Gastroesophageal sphincter (tissue), 4 donors: ENCODE results near the gene TRAPPC3. TPM values are rescaled to one million over a fixed set of nuclear protein-coding genes. Genes with fewer than 3 reads are reported as not detected.
"Not testable (repeated sequence)": the region's sequence is repeated elsewhere in the genome, so short reads cannot be mapped to it uniquely, and the experiment has no call there.

Experiments used
- ATAC-seq: fragments of 150-250 bp; one replicate; pipeline ENCODE4 v1.9.1; 2016; ENCODE audit warnings: mild to moderate bottlenecking, moderate library complexity
- H3K27ac ChIP-seq, 4 donors: fragments of 200-600 bp; sonication (generic) in 3 of 4; 1 replicate in 3 of 4; 2 replicates in 1 of 4; pipeline ENCODE4 v1.5.1; 2016 to 2019
- H3K27me3 ChIP-seq: fragments of 200-600 bp; sonication (generic); one replicate; pipeline ENCODE4 v1.5.1; 2019
- H3K36me3 ChIP-seq, 2 donors: fragments of 200-600 bp; sonication (generic); one replicate each; pipeline ENCODE4 v1.5.1; 2019; ENCODE audit warnings: control low read depth in 1 of 2
- H3K4me1 ChIP-seq, 3 donors: fragments of 200-600 bp; sonication (generic); 1 replicate in 2 of 3; 2 replicates in 1 of 3; pipeline ENCODE4 v1.5.1; 2016 to 2019; ENCODE audit warnings: control low read depth in 2 of 3
- H3K4me3 ChIP-seq, 2 donors: fragments of 200-600 bp; sonication (generic); one replicate each; pipeline ENCODE4 v1.5.1; 2019; ENCODE audit warnings: mild to moderate bottlenecking in 1 of 2, moderate library complexity in 1 of 2
- H3K9me3 ChIP-seq, 3 donors: fragments of 200-600 bp; sonication (generic); one replicate each; pipeline ENCODE4 v1.5.1; 2017 to 2019; ENCODE audit warnings: control low read depth in 2 of 3
- EP300 ChIP-seq: sonication (generic); formaldehyde crosslinking; IDR thresholded peaks from one replicate; pipeline ENCODE4 v1.6.1; 2017; ENCODE audit warnings: antibody characterized with exemption, mild to moderate bottlenecking
- POLR2A ChIP-seq, 2 donors: fragments of 450-650 bp; IDR thresholded peaks; one replicate each; pipeline ENCODE4 v1.6.1; 2017; ENCODE audit warnings: antibody characterized with exemption in 2 of 2, mild to moderate bottlenecking in 2 of 2, moderate library complexity in 1 of 2
- POLR2AphosphoS5 ChIP-seq: sonication (generic); formaldehyde crosslinking; IDR thresholded peaks from one replicate; pipeline ENCODE4 v1.6.1; 2017; ENCODE audit warnings: antibody characterized with exemption
- WGBS, 2 donors: methylation state at CpG; one replicate each; pipeline ENCODE4 v1.1.5; 2018; ENCODE audit warnings: low coverage in 1 of 2; 5-methylcytosine and 5-hydroxymethylcytosine counted together
- total RNA-seq, 4 donors: library from RNA; depleted of rRNA; stranded (reverse); fragments of >200 nt; gene quantifications; one replicate each; pipeline ENCODE4 v1.1.0, GENCODE V29; 2016
- TF ChIP-seq, protein P1 (sequence below), 4 experiments: fragments of 200-600 bp in 2 of 4; fragments of 450-650 bp in 2 of 4; sonication (generic) in 1 of 4; IDR thresholded peaks; one replicate each; pipeline ENCODE4 v1.5.1; 2017 to 2019; ENCODE audit warnings: antibody characterized with exemption in 4 of 4, mild to moderate bottlenecking in 2 of 4, moderate library complexity in 2 of 4

The TRAPPC3 gene
- total RNA-seq, 4 donors from 2014 or later: 102 to 166 (median 129) TPM

DNA sequence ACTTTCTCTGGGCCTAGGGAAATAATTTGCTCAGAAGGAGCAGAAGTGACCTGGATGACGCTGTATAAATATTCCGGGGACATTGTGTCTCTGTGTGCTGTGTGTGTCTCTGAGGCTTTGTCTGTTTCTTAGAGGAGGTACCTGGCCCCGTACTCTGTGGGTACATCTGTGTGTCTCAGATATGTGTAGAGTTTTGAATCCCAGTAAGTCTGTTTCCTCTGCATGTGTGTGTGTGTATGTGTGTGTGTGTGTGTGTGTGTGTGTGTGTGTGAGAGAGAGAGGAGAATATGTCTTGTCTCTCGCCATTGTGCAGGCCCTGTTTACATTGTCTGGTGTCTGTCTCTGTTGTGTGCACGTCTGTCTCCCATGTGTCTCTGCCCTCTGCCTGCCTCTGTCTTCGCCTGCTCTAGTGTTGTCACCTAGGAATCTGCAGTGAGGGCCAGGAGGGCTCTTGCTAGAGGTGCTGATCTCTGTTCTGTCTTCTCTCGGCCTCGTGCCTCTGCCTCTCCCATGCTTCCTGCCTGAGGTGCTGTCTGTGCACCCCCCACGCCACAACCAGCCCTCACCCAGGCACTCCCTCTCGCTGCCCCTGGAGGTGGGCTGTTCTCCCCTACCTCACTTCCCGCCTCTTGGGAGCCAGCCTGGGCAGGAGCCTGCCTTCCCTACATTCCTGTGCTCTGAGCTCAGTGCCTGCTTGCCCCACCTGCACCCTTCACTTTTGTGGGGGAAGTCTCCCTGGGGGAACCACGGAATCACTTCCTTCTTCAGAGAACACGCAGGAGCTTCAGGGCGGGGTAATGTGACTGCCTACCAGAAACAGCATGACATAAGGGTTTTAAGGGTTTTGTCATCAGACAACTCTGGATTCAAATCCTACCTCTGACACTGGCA lies 12.6 kb upstream of the TRAPPC3 start:
- peak; percentile 22 for ATAC-seq
- 6 to 22% methylated on average over 3 to 13 of the region's 14 CpGs for WGBS, 2 donors
- no peaks in the 10 kb centered on the region for H3K9me3 ChIP-seq
- peaks cover 2 to 99% (median 65%) of the 10 kb centered on the region in 3 donors for H3K4me1 ChIP-seq
- no peaks in the 10 kb centered on the region for H3K36me3 ChIP-seq
- no peaks in the 10 kb centered on the region for H3K27me3 ChIP-seq
- no peak for TF ChIP-seq POLR2A (IDR thresholded peaks at IDR 0.05)
- no peak for TF ChIP-seq EP300
- no peak for TF ChIP-seq POLR2AphosphoS5
- TF ChIP-seq, protein P1, sequence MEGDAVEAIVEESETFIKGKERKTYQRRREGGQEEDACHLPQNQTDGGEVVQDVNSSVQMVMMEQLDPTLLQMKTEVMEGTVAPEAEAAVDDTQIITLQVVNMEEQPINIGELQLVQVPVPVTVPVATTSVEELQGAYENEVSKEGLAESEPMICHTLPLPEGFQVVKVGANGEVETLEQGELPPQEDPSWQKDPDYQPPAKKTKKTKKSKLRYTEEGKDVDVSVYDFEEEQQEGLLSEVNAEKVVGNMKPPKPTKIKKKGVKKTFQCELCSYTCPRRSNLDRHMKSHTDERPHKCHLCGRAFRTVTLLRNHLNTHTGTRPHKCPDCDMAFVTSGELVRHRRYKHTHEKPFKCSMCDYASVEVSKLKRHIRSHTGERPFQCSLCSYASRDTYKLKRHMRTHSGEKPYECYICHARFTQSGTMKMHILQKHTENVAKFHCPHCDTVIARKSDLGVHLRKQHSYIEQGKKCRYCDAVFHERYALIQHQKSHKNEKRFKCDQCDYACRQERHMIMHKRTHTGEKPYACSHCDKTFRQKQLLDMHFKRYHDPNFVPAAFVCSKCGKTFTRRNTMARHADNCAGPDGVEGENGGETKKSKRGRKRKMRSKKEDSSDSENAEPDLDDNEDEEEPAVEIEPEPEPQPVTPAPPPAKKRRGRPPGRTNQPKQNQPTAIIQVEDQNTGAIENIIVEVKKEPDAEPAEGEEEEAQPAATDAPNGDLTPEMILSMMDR (IDR thresholded peaks at IDR 0.05): no peak
- peak overlapping the region; percentile 72 to 100 (median 95) for H3K27ac ChIP-seq
- H3K4me3 ChIP-seq: peak overlapping the region in 1 of 2 donors; percentile 51

GRCh38 chr1:36160949-36161485 lies 11.7 kb upstream of the TRAPPC3 start:
- ATAC-seq: peak; percentile 47
- H3K4me1 ChIP-seq: peaks cover 2 to 90% (median 64%) of the 10 kb centered on the region in 3 donors
- WGBS, 2 donors: 0% methylated on average over 1 to 2 of the region's 12 CpGs

GRCh38 chr1:36160388-36160948 lies 11.2 kb upstream of the TRAPPC3 start:
- H3K27me3 ChIP-seq: no peaks in the 10 kb centered on the region
- TF ChIP-seq, protein P1 (IDR thresholded peaks at IDR 0.05): no peak
- TF ChIP-seq POLR2AphosphoS5 (no peak), EP300 (no peak), POLR2A (IDR thresholded peaks at IDR 0.05) (no peak)
- no peaks in the 10 kb centered on the region for H3K9me3 ChIP-seq
- peaks cover 2 to 85% (median 58%) of the 10 kb centered on the region in 3 donors for H3K4me1 ChIP-seq
- H3K36me3 ChIP-seq: no peaks in the 10 kb centered on the region
- WGBS, 2 donors: 17 to 27% methylated on average over 2 to 3 of the region's 4 CpGs
- H3K27ac ChIP-seq: peak overlapping the region; percentile 72 to 100 (median 95)
- ATAC-seq: no peak
- peak overlapping the region; percentile 18 to 51 for H3K4me3 ChIP-seq

More at GRCh38 chr1:36160949-36161485, 11.7 kb upstream of the TRAPPC3 start:
- no peaks in the 10 kb centered on the region for H3K27me3 ChIP-seq
- H3K27ac ChIP-seq: peak overlapping the region; percentile 72 to 100 (median 95)
- TF ChIP-seq, protein P1 (IDR thresholded peaks at IDR 0.05): peak in 3 of 4 experiments; percentile 21 to 49 (median 30)
- TF ChIP-seq POLR2A (IDR thresholded peaks at IDR 0.05) (peak in 1 of 2 donors; percentile 27), POLR2AphosphoS5 (no peak)
- peak overlapping the region; percentile 18 to 51 for H3K4me3 ChIP-seq
- no peaks in the 10 kb centered on the region for H3K9me3 ChIP-seq
- H3K36me3 ChIP-seq: no peaks in the 10 kb centered on the region

- H3K9me3 ChIP-seq: no peaks in the 10 kb centered on the region
- H3K36me3 ChIP-seq: no peaks in the 10 kb centered on the region
- H3K4me1 ChIP-seq: peaks cover 2 to 85% (median 61%) of the 10 kb centered on the region in 3 donors
- no peak for ATAC-seq
- H3K4me3 ChIP-seq: no peak overlapping the region
- peak overlapping the region; percentile 72 to 100 (median 95) for H3K27ac ChIP-seq
- WGBS, 2 donors: 70 to 81% methylated on average over 2 to 10 of the region's 10 CpGs
- H3K27me3 ChIP-seq: no peaks in the 10 kb centered on the region
- TF ChIP-seq POLR2AphosphoS5: no peak
- TF ChIP-seq EP300: no peak
- TF ChIP-seq POLR2A (IDR thresholded peaks at IDR 0.05): no peak
- TF ChIP-seq, protein P1 (IDR thresholded peaks at IDR 0.05): no peak
Measured at GRCh38 chr1:36159614-36160387, 10.5 kb upstream of the TRAPPC3 start.

GRCh38 chr1:36158827-36159252 lies 9.6 kb upstream of the TRAPPC3 start:
- 59 to 81% methylated on average over 7 to 10 of the region's 10 CpGs for WGBS, 2 donors

More at GRCh38 chr1:36158827-36159252, 9.6 kb upstream of the TRAPPC3 start:
- H3K9me3 ChIP-seq, H3K36me3 ChIP-seq, H3K27me3 ChIP-seq, ATAC-seq: not testable (repeated sequence)
- Histone ChIP-seq H3K4me3 (peak overlapping the region in 1 of 2 donors; percentile 100), H3K4me1 (peaks cover 2 to 84% (median 63%) of the 10 kb centered on the region in 3 donors), H3K27ac (peak overlapping the region in 3 of 4 donors; percentile 100)
